HUDEP-2 (cell line): ENCODE data around the gene TMIGD3.
"Not testable (repeated sequence)": the region's sequence is repeated elsewhere in the genome, so short reads cannot be mapped to it uniquely, and the experiment has no call there.

Experiments used
- DNase-seq, 76 experiments: peaks; one replicate each; lab custom pipeline; 2025; ENCODE audit not compliant: unreplicated experiment in 76 of 76; lab: John Stamatoyannopoulos, UW

Gene TMIGD3

DNA sequence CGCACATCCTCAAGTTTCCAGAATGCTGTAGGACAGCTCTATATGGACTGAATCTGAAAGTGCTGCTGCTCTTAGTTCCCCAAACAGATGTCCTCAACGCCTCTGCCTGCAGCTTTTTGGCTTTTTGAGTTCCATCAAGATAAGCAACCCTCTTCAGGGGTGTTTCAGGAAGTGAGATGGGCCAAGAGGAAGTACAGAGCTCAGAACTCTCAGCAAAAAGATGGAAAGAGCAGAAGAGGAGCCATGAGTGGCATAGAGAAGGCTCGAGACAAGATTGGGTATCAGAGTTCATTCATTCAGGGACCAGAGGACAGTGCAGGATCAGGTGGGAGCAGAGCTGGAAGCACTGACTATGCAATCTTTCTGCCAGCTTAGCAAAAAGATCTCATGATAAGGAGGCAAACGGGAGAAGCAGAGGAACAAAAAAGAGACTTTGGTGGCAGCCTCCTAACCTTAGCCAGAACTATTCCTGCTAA is at the start of gene TMIGD3, which contains the start of gene ADORA3:
Gene TMIGD3, minus strand, starts transcription at position 49 of the 476 bp plus-strand sequence. CDS start 279 bp downstream, outside the sequence.
Gene ADORA3, minus strand, starts transcription at position 49 of the 476 bp plus-strand sequence. CDS start 279 bp downstream, outside the sequence.
- peak in 8 of 76 experiments; percentile 3 to 27 (median 21) for DNase-seq

DNA sequence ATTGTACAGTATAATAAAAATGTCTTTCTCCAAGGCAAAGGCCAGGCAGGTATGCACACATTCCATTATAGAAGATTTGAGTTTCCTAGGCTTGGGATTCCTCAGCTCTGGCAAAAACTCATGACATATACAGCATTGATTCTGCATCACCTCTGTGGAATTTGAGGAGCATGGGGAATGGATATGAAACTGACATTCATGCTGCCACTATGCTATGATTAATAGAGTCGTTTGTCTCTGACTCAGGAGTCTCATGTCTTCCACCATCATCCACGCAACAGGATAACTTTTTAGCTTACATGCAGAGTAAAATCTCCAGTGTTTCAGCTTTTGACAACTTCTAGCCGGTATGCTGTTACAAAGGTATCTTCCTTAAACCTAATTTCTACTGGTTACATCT is 49.8 kb upstream of the TMIGD3 start:
- DNase-seq, result no peak

DNA sequence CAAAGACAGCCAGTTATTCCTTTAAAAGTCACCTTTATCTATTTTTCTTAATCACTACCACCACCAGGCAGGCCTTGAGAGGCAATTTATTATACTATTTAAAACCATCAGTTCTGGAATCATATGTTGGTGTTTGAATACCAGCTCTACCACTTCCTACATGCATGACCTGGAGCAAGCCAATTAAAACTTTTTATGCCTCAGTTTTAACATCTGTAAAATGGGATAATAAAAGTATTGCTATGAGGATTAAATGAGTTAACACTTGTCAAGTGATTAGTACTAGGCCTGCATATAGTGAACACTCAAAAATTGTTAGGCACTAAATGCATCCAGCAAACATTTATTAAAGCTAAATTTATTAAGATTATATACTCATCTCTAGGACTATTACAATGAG is 49.2 kb upstream of the TMIGD3 start:
- no peak for DNase-seq

DNA sequence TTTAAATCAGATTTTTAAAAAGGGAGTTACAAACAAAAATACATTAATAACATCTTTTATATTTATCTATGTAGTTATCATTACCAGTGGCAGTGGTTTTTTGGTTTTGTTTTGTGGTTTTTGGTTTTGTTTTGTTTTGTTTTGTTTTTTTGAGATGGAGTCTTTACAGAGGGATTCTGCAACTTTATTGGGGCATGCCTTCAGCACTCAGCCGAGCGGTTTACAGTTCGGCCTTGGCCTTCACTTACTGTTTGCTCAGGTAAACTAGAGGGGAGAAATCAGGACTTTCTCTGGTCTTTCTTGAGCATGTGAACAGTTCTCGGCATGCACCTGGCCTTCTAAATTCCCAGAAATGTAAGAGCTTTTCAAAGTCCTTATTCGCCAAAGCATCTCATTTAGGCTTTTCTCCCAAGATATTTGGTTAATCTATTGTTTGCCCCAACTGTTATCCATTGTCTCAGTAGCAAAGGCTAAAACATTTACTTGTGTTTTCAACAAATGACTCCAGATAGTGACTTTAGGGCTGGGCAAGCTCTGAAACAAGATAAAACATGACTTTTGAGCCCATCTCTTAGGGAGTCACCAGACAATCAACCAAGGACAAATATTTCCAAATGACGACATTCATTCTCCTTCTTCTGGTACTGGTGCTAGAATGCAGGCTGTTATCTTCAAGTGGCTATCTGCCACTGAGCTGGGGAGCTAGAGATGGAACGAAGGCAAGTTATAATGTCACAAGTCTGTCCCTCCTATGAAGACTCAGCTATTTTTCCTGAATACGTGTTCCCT is 48.4 kb upstream of the TMIGD3 start:
- DNase-seq, result peak in 59 of 76 experiments; percentile 5 to 80 (median 43)

DNA sequence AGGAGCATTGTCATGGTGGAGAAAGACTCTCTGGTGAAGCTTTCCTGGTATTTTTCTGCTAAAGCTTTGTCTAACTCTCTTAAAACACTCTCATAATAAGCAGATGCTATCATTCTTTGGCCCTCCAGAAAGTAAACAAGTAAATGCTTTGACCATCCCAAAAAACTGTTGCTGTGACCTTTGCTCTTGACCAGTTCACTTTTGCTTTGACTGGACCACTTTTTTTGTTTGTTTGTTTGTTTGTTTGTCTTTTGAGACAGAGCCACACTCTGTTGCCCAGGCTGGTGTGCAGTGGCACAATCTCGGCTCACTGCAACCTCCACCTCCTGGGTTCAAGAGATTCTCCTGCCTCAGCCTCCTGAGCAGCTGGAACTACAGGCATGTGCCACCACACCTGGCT is 44.4 kb upstream of the TMIGD3 start:
- DNase-seq, result not testable (repeated sequence)

DNA sequence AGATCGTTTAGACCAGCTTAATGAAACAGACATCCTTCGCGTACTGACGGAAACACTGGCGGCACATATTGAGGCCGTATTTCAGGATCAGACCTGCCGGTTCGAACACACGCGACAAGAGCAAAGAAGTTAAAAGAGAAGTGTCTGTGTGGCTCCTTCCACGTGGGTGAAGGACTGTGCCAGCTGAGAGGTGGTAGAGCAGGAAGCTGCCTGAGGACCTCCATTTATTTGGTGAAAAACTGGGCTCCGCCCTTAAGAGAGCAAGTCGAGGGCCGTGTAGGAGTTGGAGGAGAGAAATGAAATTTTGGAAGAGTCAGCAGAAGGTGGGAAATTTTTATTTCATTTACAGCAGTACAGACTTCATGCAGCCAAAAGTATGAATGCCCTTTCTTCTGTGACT is 38.8 kb upstream of the TMIGD3 start:
- DNase-seq, result no peak

DNA sequence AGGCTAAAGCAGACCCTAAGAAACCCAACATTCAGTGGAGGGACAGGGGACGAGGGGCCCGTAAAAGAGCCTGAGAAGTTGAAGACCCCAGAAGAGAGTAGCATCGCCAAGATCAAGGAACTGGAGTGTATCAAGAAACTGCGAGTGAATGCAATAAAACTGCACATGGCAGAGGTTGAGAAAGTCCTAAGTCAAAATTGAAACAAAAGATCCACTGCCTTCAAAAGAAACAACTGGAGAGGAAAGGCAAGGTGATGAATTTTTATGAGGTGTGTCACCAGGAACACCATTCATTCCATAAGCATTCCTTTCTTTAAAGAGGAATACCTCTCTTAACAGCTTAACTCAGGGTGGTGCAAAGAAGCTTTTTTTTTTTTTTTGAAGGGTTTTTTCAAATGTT is 38.3 kb upstream of the TMIGD3 start:
- DNase-seq, result no peak

DNA sequence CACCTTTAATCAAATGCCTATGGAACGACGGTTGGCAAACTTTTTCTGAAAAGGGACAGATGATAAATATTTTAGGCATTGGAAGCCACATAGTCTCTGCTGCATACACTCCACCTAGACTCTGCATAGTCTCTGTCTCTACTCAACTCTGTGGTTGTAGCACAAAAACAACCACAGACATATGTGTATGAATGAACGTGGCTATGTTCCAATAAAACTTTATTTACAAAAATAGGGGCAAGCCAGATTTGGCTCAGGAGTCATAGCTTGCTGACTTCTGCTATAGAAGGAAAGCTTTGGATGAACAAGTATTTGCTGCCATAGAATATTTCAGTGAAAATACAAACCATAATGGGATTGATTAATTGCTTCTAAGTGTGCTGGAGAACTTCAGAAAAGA is 37.5 kb upstream of the TMIGD3 start:
- DNase-seq, result no peak

DNA sequence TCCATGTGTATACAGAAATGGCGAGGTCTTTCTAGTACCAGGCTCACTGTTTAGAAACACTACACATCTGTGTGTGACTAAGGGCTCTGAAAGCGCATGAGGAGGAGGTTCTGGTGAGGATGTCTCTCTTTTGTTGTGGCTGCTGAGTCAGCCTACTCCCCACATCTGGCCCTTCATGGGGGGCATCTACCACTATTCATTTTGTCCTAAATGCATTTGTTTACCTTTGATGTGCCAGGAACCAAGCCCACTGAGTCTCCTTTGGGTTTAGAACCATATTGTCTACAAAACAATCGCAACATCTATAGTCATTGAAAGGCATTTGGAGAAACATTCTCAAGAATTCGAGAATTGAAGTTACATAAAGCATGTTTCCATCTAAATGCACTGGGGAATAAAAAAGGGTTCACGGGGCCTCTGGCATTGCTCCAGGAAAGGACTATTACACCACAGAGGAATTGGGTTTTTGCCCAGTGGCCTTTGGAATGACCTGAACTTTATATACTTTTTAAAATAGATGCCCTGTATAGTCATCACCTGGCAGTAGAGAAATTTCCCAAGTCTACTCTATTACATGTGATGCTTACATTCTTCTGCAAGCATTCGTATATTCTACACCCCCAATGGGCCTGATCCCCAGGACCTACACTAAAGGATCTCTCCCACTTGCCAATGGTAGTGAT is 35.1 kb upstream of the TMIGD3 start:
- no peak for DNase-seq

DNA sequence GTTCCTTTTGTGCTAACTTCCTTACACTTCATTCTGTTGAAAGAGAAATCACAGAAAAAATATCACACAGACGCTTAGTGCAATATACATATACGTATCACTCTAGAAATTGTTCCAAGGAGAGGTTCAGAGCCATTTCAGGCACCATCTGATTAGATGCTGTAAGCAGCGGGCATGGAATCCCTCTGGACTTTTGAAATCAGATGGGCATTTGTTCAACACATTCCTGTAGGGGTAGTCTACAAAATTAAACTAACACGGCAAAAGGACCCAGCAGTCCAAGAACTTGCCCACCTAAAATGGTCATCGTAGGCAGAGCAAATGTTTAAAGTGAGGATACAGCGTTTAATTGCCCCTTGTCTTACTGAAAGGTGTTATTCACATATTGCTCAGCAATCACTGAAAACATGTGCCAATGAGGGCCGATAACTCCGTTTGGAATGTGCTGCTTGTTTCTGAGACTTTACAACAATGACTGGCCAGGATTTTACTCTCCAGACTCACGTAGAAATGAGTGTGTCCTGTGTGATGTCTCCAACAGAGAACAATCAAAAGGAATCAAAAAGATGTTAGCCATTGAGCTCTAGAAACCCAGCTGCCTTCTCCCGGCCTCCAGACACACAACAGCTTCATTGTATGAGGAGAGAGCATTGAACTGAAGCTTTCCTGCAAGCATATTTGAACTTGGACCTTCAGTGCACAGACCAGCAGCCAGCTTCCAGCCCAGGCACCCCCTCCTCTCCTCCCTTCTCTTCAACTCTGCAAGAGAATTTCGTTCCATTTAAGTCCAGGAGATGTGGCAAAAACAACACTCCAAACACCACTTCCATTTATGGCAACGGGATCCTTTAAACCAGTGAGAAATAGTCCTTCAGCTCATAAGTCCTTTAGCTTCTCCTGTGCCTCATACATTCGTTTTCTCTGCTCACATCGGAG is 32.1 kb upstream of the TMIGD3 start:
- DNase-seq, result no peak

DNA sequence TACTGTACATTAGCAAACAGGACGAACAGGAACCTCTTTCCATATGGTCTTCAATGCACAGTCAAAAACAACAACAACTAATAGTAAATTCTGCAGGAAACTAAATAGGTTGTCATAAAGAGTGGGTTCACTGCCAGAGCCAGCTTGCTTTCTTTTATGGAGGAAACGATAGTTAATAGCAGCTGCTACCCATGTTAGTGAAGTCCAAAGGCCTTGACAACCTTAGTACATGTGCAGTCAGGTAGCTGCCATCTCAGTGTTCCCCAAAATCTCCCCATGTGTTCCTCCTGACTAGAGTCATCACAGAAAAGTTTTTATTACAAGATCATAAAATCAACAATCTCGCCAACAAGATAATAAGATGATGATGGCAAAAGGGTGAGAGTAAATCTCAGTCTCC is 16.6 kb upstream of the TMIGD3 start:
- no peak for DNase-seq

DNA sequence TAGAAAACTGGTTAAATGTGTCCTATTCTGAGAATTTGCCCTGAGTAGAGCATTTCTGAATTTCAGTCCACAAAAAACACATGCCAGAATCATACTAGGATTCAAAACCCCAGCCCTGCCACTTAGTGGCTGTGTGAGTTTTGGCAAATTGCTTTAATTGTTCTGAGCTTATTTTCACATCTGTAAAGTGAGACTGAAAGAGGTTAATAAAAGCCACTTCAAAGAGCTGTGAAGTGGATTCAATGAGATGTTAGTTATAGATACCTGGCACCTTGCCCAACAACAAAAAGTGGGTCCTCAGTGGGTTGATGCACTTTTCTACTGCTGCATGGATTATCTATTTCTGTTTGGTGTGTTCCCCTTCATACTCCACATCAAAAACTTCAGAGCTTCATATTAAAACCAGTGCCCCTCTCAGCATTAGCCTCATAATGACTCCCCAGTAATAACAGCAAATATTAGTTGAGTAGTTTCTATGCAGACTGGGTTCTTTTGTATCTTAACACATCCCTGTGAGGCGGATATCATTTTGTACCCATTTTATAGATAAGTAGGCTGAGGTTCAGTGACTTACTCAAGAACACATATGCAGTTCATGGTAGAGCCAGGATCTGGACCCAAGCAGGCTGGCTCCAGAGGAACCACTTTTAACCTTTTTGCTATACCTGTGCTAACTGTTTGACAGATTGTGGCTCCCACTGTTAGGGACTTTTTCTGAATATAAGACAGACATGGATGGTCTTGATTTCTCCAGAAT is 14.2 kb upstream of the TMIGD3 start:
- no peak for DNase-seq

DNA sequence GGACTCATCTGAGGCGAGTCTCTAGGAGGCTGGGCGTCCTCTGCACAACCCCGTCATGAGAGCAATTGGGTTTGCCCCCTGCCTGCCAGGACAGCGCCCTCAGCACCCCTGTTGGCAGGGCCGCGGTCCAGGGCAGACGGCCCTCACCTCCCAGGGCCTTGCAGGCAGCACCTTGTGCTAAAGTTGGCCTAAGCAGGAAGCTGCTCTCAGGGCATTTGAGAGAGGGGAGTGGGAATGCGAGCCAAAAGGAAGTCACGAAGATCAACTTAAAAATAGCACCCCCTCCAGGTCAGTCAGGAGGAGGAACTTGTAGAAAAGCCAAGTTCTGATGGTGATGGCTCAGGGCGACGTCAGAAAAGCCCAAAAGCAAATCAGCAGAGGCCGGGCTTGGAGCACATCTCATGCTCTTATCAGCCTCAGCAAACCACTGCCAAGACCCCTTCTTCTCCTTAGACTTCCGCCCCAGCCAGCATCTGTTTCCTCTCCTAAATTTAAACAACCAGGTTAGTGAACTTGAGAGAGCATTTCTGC is 12.6 kb upstream of the TMIGD3 start:
- peak in 16 of 76 experiments; percentile 4 to 61 (median 23) for DNase-seq

DNA sequence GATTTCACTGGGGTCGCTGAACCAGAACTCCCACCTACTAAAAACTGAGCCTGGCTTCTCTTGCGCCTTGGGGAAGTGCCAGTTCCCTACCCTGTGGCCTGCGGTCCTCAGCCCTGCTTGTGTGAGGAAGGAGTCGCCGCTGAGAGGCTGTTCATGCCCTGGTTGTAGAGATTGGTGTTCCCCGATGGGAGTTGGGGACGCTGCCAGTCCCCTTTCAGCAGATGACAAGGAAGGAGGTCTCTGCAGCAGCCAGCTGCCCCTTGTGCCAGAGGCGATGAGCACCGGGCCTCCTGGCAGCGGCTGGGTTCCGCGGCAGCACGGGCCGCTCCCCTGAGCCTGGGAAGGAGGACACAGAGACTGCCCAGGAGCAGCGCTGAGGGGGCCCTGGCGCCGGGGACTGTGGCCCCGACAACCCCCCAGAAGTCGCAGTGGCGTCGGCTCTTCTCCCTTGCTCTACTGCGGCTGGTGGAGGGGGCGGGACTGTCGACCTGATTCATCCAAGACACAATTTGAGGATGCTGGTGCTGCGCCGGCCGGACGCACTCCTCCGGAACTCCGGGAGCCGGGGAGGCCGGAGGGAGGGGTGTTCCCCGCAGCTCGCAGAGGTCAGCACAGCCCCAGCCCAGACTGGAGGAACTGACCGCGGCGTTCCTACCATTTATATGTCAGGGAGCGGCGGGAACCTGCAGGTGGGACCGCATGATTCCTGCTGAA is 12.0 kb upstream of the TMIGD3 start:
- no peak for DNase-seq

DNA sequence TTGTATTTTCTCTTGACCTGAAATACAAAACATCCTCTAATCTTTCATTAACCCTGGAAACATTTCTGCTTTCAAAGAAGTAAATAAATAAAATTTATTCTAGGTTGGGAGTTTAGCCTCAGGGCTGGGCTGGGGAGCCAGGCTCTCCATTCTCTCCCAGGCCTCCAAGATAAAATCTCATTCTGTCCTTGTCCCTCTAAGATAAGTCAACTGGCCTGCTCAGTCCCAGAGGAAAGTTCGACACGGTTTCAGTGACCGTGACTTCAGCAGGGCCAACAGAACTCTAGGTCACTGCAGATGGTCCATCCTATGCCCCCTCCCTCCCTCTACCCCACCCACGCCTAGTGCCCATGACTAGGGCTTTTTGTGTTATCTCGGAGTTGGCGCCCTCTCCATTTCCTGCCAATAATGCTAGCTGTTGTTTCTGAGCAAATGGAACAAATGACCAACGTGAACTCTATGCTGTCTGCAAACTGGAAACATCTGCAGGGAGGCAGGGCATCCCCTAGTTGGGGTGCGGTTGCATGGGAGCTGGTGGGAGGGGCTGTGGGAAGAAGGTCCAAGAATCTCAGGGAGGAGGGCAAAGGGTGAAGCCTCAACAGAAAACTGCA is 10.1 kb upstream of the TMIGD3 start:
- peak in 66 of 76 experiments; percentile 12 to 84 (median 51) for DNase-seq

DNA sequence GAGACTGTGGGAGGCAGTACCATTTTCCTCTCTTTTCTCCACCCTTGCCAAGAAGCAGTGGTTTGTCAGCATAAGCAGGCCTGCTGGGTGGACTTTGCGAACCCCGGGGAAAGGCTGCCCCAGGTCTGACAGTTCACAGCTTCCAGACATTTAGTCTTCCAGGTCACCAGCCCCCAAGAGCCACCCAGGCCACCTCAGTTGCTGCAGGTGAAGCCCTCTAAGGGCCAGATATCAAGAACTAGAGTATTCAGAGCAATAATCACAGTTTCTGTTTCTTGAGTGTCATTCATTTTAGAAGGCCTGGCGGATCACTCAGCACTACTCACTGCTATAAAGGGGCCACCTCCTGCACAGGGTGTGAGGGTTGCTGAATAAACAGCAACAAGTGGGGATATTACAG is 9.5 kb upstream of the TMIGD3 start:
- DNase-seq, result no peak

DNA sequence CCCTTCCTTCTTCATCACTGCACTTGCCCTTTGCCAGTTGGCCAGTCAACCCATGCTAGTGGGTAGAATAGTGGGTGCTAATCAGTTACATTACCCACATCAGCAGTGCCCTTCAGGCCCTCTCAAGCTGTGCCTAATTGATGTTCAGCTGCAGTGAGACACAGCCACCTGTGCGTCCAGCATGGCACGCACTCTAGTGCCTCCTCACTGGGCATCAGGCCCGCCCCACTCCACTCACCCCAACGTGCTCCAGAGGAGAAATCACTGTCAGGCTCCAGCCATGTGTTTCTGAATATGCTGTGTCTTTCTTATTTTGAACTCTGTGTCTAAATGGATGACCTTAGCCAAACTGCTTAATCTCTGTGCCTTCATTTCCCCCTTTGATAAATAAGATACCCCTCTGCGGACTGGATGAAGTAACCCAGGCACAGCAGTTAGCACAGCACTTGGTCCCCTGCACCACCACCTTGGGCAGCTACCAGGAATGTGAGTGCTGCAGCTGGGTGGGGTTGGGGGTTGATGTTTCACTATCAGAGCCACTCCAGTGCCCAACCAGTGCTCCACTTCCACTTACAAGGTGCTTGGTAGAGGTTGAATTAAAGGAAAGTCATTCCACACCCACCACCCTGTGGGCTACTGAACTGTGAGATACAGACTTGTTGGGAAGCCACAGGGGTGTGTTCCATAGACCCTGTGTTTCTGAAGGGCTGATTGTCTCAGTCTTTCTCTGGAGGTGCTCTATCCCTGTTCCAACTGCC is 8.9 kb upstream of the TMIGD3 start:
- DNase-seq, result peak in 14 of 76 experiments; percentile 5 to 31 (median 18)

DNA sequence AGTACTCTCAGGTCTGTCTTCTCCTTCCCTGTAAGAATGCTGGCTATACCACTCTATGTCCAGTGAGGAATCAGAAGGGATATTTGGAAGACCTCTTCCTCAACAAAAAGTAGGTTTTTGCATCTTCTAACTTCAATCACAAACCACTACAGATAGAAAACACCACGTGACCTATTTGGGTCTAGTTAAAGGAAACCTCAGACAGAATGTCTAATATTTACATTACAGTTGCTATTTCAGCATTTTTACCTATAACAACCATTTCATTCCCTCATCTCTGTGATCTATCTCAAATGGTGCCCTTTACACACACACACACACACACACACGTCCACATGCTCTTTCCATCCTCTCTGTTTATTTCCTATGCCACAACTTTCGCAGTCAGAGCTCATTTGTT is 7.9 kb upstream of the TMIGD3 start:
- no peak for DNase-seq
